SK-N-SH treated with all-trans-retinoic acid at 6 μM for 48 hours (cell line): ENCODE data around the gene ACTL8.

Experiments used
- ATAC-seq: fragments of 200-7000 bp; cut with Tn5 transposase; 3 replicates; pipeline ENCODE4 v1.9.1; 2020; ENCODE audit warnings: mild to moderate bottlenecking, moderate library complexity
- ARNTL ChIP-seq: fragments of 450-650 bp; formaldehyde crosslinking; IDR thresholded peaks from 2 replicates; pipeline ENCODE4 v1.5.0; 2020; ENCODE audit warnings: low read depth, mild to moderate bottlenecking, moderate library complexity, borderline replicate concordance
- BACH2 ChIP-seq: fragments of 250-450 bp; sonication (Bioruptor Pico); IDR thresholded peaks from 2 replicates; pipeline ENCODE4 v1.9.0; 2021; ENCODE audit warnings: mild to moderate bottlenecking, borderline replicate concordance
- CSDC2 ChIP-seq: fragments of 250-450 bp; sonication (Bioruptor Pico); IDR thresholded peaks from 2 replicates; pipeline ENCODE4 v1.5.0; 2020; ENCODE audit warnings: mild to moderate bottlenecking, moderate library complexity
- ESRRG ChIP-seq: fragments of 250-450 bp; sonication (Bioruptor Pico); IDR thresholded peaks from 2 replicates; pipeline ENCODE4 v1.6.1; 2021; ENCODE audit warnings: mild to moderate bottlenecking
- GLIS3 ChIP-seq: fragments of 250-450 bp; sonication (Bioruptor Pico); IDR thresholded peaks from 2 replicates; pipeline ENCODE4 v1.5.0; 2020; ENCODE audit warnings: mild to moderate bottlenecking, moderate library complexity
- ISL1 ChIP-seq: fragments of 250-450 bp; sonication (Bioruptor Pico); IDR thresholded peaks from 2 replicates; pipeline ENCODE4 v2.1.2; 2022; ENCODE audit warnings: mild to moderate bottlenecking, moderate library complexity
- OSR1 ChIP-seq: fragments of 250-450 bp; sonication (Bioruptor Pico); IDR thresholded peaks from 2 replicates; pipeline ENCODE4 v1.8.0; 2022; ENCODE audit warnings: moderate library complexity, mild to moderate bottlenecking, inconsistent platforms
- PATZ1 ChIP-seq: fragments of 250-450 bp; sonication (Bioruptor Pico); IDR thresholded peaks from 2 replicates; pipeline ENCODE4 v1.8.0; 2020; ENCODE audit warnings: mild to moderate bottlenecking, moderate library complexity, borderline replicate concordance
- POU6F1 ChIP-seq: fragments of 250-450 bp; sonication (Bioruptor Pico); IDR thresholded peaks from 2 replicates; pipeline ENCODE4 v1.8.0; 2021; ENCODE audit warnings: low read depth, mild to moderate bottlenecking, moderate library complexity, borderline replicate concordance
- PPARA ChIP-seq: fragments of 250-450 bp; sonication (Bioruptor Pico); IDR thresholded peaks from 2 replicates; pipeline ENCODE4 v1.5.0; 2020; ENCODE audit warnings: mild to moderate bottlenecking, borderline replicate concordance
- SNAI2 ChIP-seq: fragments of 250-450 bp; sonication (Bioruptor Pico); IDR thresholded peaks from 2 replicates; pipeline ENCODE4 v1.5.0; 2020; ENCODE audit warnings: mild to moderate bottlenecking, moderate library complexity
- TOX ChIP-seq: fragments of 250-450 bp; sonication (Bioruptor Pico); IDR thresholded peaks from 2 replicates; pipeline ENCODE4 v1.8.0; 2021; ENCODE audit warnings: mild to moderate bottlenecking, moderate library complexity, borderline replicate concordance
- TSHZ2 ChIP-seq: fragments of 250-450 bp; sonication (Bioruptor Pico); IDR thresholded peaks from 2 replicates; pipeline ENCODE4 v1.5.0; 2020; ENCODE audit warnings: mild to moderate bottlenecking, moderate library complexity
- ZC3H10 ChIP-seq: fragments of 250-450 bp; sonication (Bioruptor Pico); IDR thresholded peaks from 2 replicates; pipeline ENCODE4 v1.5.1; 2021; ENCODE audit warnings: mild to moderate bottlenecking, moderate library complexity
- ZFP3 ChIP-seq: fragments of 250-450 bp; sonication (Bioruptor Pico); IDR thresholded peaks from 2 replicates; pipeline ENCODE4 v1.5.0; 2020; ENCODE audit warnings: mild to moderate bottlenecking, moderate library complexity
- ZNF565 ChIP-seq: fragments of 450-650 bp; formaldehyde crosslinking; conservative IDR thresholded peaks from 2 replicates; pipeline ENCODE4 v1.5.0; 2020; ENCODE audit warnings: low read depth, mild to moderate bottlenecking, moderate library complexity
- ZNF70 ChIP-seq: fragments of 450-650 bp; formaldehyde crosslinking; IDR thresholded peaks from 2 replicates; pipeline ENCODE4 v1.5.0; 2020; ENCODE audit warnings: mild to moderate bottlenecking, moderate library complexity
- ZNF8 ChIP-seq: fragments of 450-650 bp; formaldehyde crosslinking; IDR thresholded peaks from 2 replicates; pipeline ENCODE4 v1.5.0; 2020; ENCODE audit warnings: mild to moderate bottlenecking, moderate library complexity
- TF ChIP-seq, protein P1 (sequence below): fragments of 250-450 bp; sonication (Bioruptor Pico); IDR thresholded peaks from 2 replicates; pipeline ENCODE4 v1.5.1; 2021; ENCODE audit warnings: mild to moderate bottlenecking, moderate library complexity
- TF ChIP-seq, protein P2 (sequence below): fragments of 250-450 bp; sonication (Bioruptor Pico); IDR thresholded peaks from 2 replicates; pipeline ENCODE4 v1.5.1; 2020; ENCODE audit warnings: low read depth, mild to moderate bottlenecking, moderate library complexity

ACTL8 gene

DNA sequence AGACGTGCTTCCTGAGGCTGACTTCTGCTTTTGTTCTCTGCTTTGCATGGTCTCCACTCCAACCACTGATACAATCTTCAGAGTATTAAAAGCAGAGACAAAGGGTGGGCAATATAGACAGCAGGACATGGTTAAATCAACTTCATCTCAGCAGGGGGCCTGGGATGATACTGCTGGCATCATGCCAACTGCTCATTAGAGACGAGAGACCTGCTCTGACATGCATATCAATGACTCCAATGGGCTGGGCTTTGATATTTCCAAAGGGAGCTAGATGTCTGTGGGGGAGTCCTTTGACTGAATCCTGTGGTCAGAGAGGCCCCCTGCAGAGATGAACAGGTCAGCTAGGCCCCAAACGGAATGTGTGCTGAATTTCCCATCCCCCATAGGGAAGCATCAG, 106.6 kb downstream of the ACTL8 start (continued):
- TF ChIP-seq POU6F1 (CRISPR knock-in tag) (no peak), GLIS3 (no peak), PPARA (CRISPR knock-in tag) (no peak), ARNTL (no peak), PATZ1 (CRISPR knock-in tag) (no peak), ISL1 (CRISPR knock-in tag) (no peak), ZFP3 (CRISPR knock-in tag) (no peak), ZNF70 (CRISPR knock-in tag) (no peak)
- TF ChIP-seq, protein P1, sequence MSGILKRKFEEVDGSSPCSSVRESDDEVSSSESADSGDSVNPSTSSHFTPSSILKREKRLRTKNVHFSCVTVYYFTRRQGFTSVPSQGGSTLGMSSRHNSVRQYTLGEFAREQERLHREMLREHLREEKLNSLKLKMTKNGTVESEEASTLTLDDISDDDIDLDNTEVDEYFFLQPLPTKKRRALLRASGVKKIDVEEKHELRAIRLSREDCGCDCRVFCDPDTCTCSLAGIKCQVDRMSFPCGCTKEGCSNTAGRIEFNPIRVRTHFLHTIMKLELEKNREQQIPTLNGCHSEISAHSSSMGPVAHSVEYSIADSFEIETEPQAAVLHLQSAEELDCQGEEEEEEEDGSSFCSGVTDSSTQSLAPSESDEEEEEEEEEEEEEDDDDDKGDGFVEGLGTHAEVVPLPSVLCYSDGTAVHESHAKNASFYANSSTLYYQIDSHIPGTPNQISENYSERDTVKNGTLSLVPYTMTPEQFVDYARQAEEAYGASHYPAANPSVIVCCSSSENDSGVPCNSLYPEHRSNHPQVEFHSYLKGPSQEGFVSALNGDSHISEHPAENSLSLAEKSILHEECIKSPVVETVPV (CRISPR knock-in tag), result no peak
- TF ChIP-seq, protein P2, sequence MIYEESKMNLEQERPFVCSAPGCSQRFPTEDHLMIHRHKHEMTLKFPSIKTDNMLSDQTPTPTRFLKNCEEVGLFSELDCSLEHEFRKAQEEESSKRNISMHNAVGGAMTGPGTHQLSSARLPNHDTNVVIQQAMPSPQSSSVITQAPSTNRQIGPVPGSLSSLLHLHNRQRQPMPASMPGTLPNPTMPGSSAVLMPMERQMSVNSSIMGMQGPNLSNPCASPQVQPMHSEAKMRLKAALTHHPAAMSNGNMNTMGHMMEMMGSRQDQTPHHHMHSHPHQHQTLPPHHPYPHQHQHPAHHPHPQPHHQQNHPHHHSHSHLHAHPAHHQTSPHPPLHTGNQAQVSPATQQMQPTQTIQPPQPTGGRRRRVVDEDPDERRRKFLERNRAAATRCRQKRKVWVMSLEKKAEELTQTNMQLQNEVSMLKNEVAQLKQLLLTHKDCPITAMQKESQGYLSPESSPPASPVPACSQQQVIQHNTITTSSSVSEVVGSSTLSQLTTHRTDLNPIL (CRISPR knock-in tag), result no peak

DNA sequence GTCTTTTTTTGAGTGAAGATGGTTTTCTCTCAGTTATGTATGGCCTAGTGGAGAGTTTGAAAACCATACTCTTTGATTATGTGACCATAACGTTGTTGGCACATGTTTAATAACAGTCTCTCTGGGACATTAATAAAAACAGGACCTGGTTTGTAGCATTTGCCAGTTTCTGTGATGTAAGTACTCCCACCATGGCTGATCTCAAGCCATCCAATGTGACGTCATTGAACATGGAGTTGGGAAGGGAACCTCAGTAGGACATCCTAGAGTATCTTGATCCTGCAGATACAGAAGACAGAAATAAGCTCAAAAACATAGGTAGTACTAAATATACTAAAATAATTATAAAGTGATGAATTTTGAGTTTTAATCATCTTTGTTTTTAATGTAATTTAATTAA, 107.0 kb downstream of the ACTL8 start:
- TF ChIP-seq TOX (CRISPR knock-in tag) (no peak), SNAI2 (CRISPR knock-in tag) (no peak), POU6F1 (CRISPR knock-in tag) (no peak), ZNF70 (CRISPR knock-in tag) (no peak), TSHZ2 (CRISPR knock-in tag) (no peak), OSR1 (no peak), PPARA (CRISPR knock-in tag) (no peak), ZNF8 (no peak), ZFP3 (CRISPR knock-in tag) (no peak), ZC3H10 (CRISPR knock-in tag) (no peak), PATZ1 (CRISPR knock-in tag) (no peak), BACH2 (no peak), ARNTL (no peak), ESRRG (CRISPR knock-in tag) (no peak), ZNF565 (CRISPR knock-in tag) (no peak), CSDC2 (CRISPR knock-in tag) (no peak)
- TF ChIP-seq, protein P2 (CRISPR knock-in tag), result no peak
- TF ChIP-seq, all 23 proteins: peak for 0
- ATAC-seq, result no peak
